Mesodermal cell (in vitro differentiated cells): Measurements from ENCODE around the gene PC.

ENCODE experiments used
- H3K27ac ChIP-seq: 2 replicates; pipeline ENCODE4 v1.7.0; 2013; ENCODE audit warnings: mild to moderate bottlenecking, low read depth, low read length, moderate library complexity; ENCODE audit not compliant: severe bottlenecking
- H3K36me3 ChIP-seq: 2 replicates; pipeline ENCODE4 v1.7.1; 2013; ENCODE audit warnings: mild to moderate bottlenecking, low read length, moderate library complexity; ENCODE audit not compliant: control insufficient read depth, insufficient read depth
- H3K4me1 ChIP-seq: one replicate; pipeline ENCODE4 v1.7.1; 2013; ENCODE audit warnings: mild to moderate bottlenecking, low read length; ENCODE audit not compliant: insufficient read depth, control insufficient read depth, poor library complexity, severe bottlenecking
- H3K4me3 ChIP-seq: 2 replicates; pipeline ENCODE4 v1.7.0; 2013; ENCODE audit warnings: low read length, control low read depth, mild to moderate bottlenecking; ENCODE audit not compliant: insufficient read depth, poor library complexity, severe bottlenecking; ENCODE audit errors: extremely low read depth
- H3K9me3 ChIP-seq: 2 replicates; pipeline ENCODE4 v1.7.1; 2013; ENCODE audit warnings: mild to moderate bottlenecking, low read length, moderate library complexity; ENCODE audit not compliant: control insufficient read depth
- WGBS, 2 experiments: methylation state at CpG; one replicate each; pipeline ENCODE4 v1.1.5; 2013; ENCODE audit warnings: missing lambda C conversion rate in 2 of 2; ENCODE audit not compliant: insufficient coverage in 2 of 2; 5-methylcytosine and 5-hydroxymethylcytosine counted together

Gene PC

GRCh38 chr11:66875378-66875777 is 82.8 kb downstream of the PC start:
- Histone ChIP-seq H3K9me3 (no peaks in the 10 kb centered on the region), H3K27ac (no peak overlapping the region), H3K4me3 (no peak overlapping the region), H3K4me1 (no peaks in the 10 kb centered on the region), H3K36me3 (no peaks in the 10 kb centered on the region)
- 91 to 95% methylated on average over 11 to 13 of the region's 13 CpGs for WGBS, 2 experiments

GRCh38 chr11:66874232-66874631 is 84.0 kb downstream of the PC start:
- whole genome bisulfite sequencing, 2 experiments = 100% methylated on average over 3 of the region's 6 CpGs

GRCh38 chr11:66871521-66871901 is 86.7 kb downstream of the PC start:
- H3K4me3 ChIP-seq = no peak overlapping the region

More at GRCh38 chr11:66874232-66874631, 84.0 kb downstream of the PC start:
- Histone ChIP-seq H3K4me3 (no peak overlapping the region), H3K4me1 (no peaks in the 10 kb centered on the region), H3K36me3 (no peaks in the 10 kb centered on the region), H3K27ac (no peak overlapping the region), H3K9me3 (no peaks in the 10 kb centered on the region)

GRCh38 chr11:66870616-66871520 is 87.3 kb downstream of the PC start:
- WGBS, 2 experiments = 91 to 98% methylated on average over 28 to 34 of the region's 39 CpGs
- no peaks in the 10 kb centered on the region for H3K9me3 ChIP-seq
- no peaks in the 10 kb centered on the region for H3K36me3 ChIP-seq
- no peak overlapping the region for H3K27ac ChIP-seq
- no peak overlapping the region for H3K4me3 ChIP-seq
- no peaks in the 10 kb centered on the region for H3K4me1 ChIP-seq

More at GRCh38 chr11:66871521-66871901, 86.7 kb downstream of the PC start:
- H3K36me3 ChIP-seq = no peaks in the 10 kb centered on the region
- 97 to 99% methylated on average over 18 of the region's 18 CpGs for WGBS, 2 experiments
- H3K4me1 ChIP-seq = no peaks in the 10 kb centered on the region
- no peak overlapping the region for H3K27ac ChIP-seq
- no peaks in the 10 kb centered on the region for H3K9me3 ChIP-seq

GRCh38 chr11:66870131-66870530 is 88.1 kb downstream of the PC start:
- Histone ChIP-seq H3K27ac (no peak overlapping the region), H3K4me3 (no peak overlapping the region), H3K9me3 (no peaks in the 10 kb centered on the region), H3K36me3 (no peaks in the 10 kb centered on the region), H3K4me1 (no peaks in the 10 kb centered on the region)
- WGBS, 2 experiments = 96 to 97% methylated on average over 14 to 16 of the region's 16 CpGs

- no peaks in the 10 kb centered on the region for H3K36me3 ChIP-seq
Observed at GRCh38 chr11:66869567-66869870, 88.7 kb downstream of the PC start.

GRCh38 chr11:66868726-66869566 is 89.2 kb downstream of the PC start:
- no peaks in the 10 kb centered on the region for H3K4me1 ChIP-seq
- H3K9me3 ChIP-seq = no peaks in the 10 kb centered on the region
- 44 to 50% methylated on average over 23 to 25 of the region's 27 CpGs for WGBS, 2 experiments
- no peak overlapping the region for H3K4me3 ChIP-seq
- H3K36me3 ChIP-seq = no peaks in the 10 kb centered on the region
- H3K27ac ChIP-seq = no peak overlapping the region

More at GRCh38 chr11:66869567-66869870, 88.7 kb downstream of the PC start:
- H3K4me1 ChIP-seq = no peaks in the 10 kb centered on the region
- no peak overlapping the region for H3K4me3 ChIP-seq
- WGBS, 2 experiments = 100% methylated on average over 4 to 5 of the region's 9 CpGs
- H3K27ac ChIP-seq = no peak overlapping the region
- no peaks in the 10 kb centered on the region for H3K9me3 ChIP-seq

GRCh38 chr11:66868082-66868725 is 90.0 kb downstream of the PC start:
- WGBS, 2 experiments = 96 to 99% methylated on average over 7 to 10 of the region's 13 CpGs
- H3K4me3 ChIP-seq = no peak overlapping the region
- no peak overlapping the region for H3K27ac ChIP-seq
- no peaks in the 10 kb centered on the region for H3K36me3 ChIP-seq
- H3K9me3 ChIP-seq = no peaks in the 10 kb centered on the region
- H3K4me1 ChIP-seq = no peaks in the 10 kb centered on the region

GRCh38 chr11:66867425-66868040 is 90.7 kb downstream of the PC start:
- Histone ChIP-seq H3K4me3 (no peak overlapping the region), H3K4me1 (no peaks in the 10 kb centered on the region), H3K27ac (no peak overlapping the region), H3K9me3 (no peaks in the 10 kb centered on the region), H3K36me3 (no peaks in the 10 kb centered on the region)
- 85 to 95% methylated on average over 10 to 11 of the region's 14 CpGs for WGBS, 2 experiments

GRCh38 chr11:66866511-66866986 is 91.6 kb downstream of the PC start:
- no peaks in the 10 kb centered on the region for H3K4me1 ChIP-seq
- H3K4me3 ChIP-seq = no peak overlapping the region
- H3K36me3 ChIP-seq = no peaks in the 10 kb centered on the region
- 86 to 87% methylated on average over 7 of the region's 7 CpGs for WGBS, 2 experiments
- no peaks in the 10 kb centered on the region for H3K9me3 ChIP-seq
- H3K27ac ChIP-seq = no peak overlapping the region
